Naive thymus-derived CD4-positive, alpha-beta T cell (primary cell): ENCODE data around the gene HEXD. TPM values are rescaled to one million over a fixed set of nuclear protein-coding genes. Genes with fewer than 3 reads are reported as not detected.
"Not testable (repeated sequence)": the region's sequence is repeated elsewhere in the genome, so short reads cannot be mapped to it uniquely, and the experiment has no call there.

Experiments
- ATAC-seq: fragments of 150-1000 bp; cut with Tn5 transposase; 2 replicates; pipeline ENCODE4 v1.10.0; 2021; ENCODE audit warnings: mild to moderate bottlenecking, moderate library complexity
- CTCF ChIA-PET: fragments of 350-600 bp; sonication (Branson Sonifier 250); formaldehyde crosslinking; loops from one replicate; lab custom pipeline; 2021; ENCODE audit warnings: antibody characterized with exemption; lab: Charles Lee
- POLR2A ChIA-PET: fragments of 350-600 bp; sonication (Branson Sonifier 250); formaldehyde crosslinking; loops from one replicate; lab custom pipeline; 2021; ENCODE audit warnings: antibody characterized with exemption, inconsistent platforms; lab: Charles Lee
- DNase-seq, 9 donors: peaks; one replicate each; pipeline versions ENCODE4 v3.0.0 to v3.0.0-alpha.2; 2020 to 2022; ENCODE audit warnings: mixed read lengths in 1 of 9
- H3K27ac ChIP-seq: one replicate; pipeline ENCODE4 v1.7.0; 2013; ENCODE audit warnings: mild to moderate bottlenecking, low read depth, low read length, moderate library complexity
- H3K27me3 ChIP-seq, 2 donors: one replicate each; pipeline ENCODE4 v1.7.0; 2013; ENCODE audit warnings: low read length in 2 of 2, mild to moderate bottlenecking in 2 of 2, moderate library complexity in 2 of 2; ENCODE audit not compliant: control insufficient read depth in 2 of 2, insufficient read depth in 2 of 2
- H3K36me3 ChIP-seq, 3 experiments: 1 replicate in 2 of 3; 2 replicates in 1 of 3; pipeline ENCODE4 v1.7.0; 2013; ENCODE audit warnings: low read length in 3 of 3, mild to moderate bottlenecking in 3 of 3, moderate library complexity in 1 of 3; ENCODE audit not compliant: insufficient read depth in 3 of 3, control insufficient read depth in 2 of 3
- H3K4me1 ChIP-seq, 2 donors: one replicate each; pipeline ENCODE4 v1.7.0; 2013; ENCODE audit warnings: low read length in 2 of 2, mild to moderate bottlenecking in 2 of 2, moderate library complexity in 1 of 2; ENCODE audit not compliant: control insufficient read depth in 2 of 2, insufficient read depth in 2 of 2
- H3K4me3 ChIP-seq: 2 replicates; pipeline ENCODE4 v1.7.0; 2013; ENCODE audit warnings: mild to moderate bottlenecking, low read length
- H3K9me3 ChIP-seq, 3 experiments: 1 replicate in 2 of 3; 2 replicates in 1 of 3; pipeline ENCODE4 v1.7.0; 2013; ENCODE audit warnings: low read length in 3 of 3; ENCODE audit not compliant: control insufficient read depth in 2 of 3
- H3K27ac Mint-ChIP-seq, 9 donors: one replicate each; pipeline ENCODE4 v1.8.0; 2020 to 2022; ENCODE audit warnings: mixed read lengths in 9 of 9, mild to moderate bottlenecking in 8 of 9, moderate library complexity in 5 of 9, inconsistent platforms in 2 of 9
- H3K27me3 Mint-ChIP-seq, 5 donors: one replicate each; pipeline ENCODE4 v1.8.0; 2021 to 2022; ENCODE audit warnings: mixed read lengths in 5 of 5, mild to moderate bottlenecking in 1 of 5
- H3K36me3 Mint-ChIP-seq, 5 donors: one replicate each; pipeline ENCODE4 v1.8.0; 2020 to 2022; ENCODE audit warnings: mixed read lengths in 5 of 5, mild to moderate bottlenecking in 3 of 5, inconsistent platforms in 1 of 5
- H3K4me1 Mint-ChIP-seq, 7 donors: one replicate each; pipeline ENCODE4 v1.8.0; 2020 to 2022; ENCODE audit warnings: mixed read lengths in 7 of 7, mild to moderate bottlenecking in 3 of 7, inconsistent platforms in 1 of 7
- H3K4me3 Mint-ChIP-seq, 10 donors: one replicate each; pipeline ENCODE4 v1.8.0; 2020 to 2022; ENCODE audit warnings: mild to moderate bottlenecking in 10 of 10, mixed read lengths in 10 of 10, moderate library complexity in 6 of 10, inconsistent platforms in 2 of 10
- H3K9me3 Mint-ChIP-seq, 11 donors: one replicate each; pipeline ENCODE4 v1.8.0; 2020 to 2022; ENCODE audit warnings: mixed read lengths in 11 of 11, mild to moderate bottlenecking in 4 of 11, inconsistent platforms in 1 of 11, moderate library complexity in 1 of 11
- intact Hi-C, 2 donors: fragments of 100-400 bp; cut with micrococcal nuclease; formaldehyde crosslinking; loops; one replicate each; pipeline ENCODE4 v1.15.1; 2023
- polyA plus RNA-seq, 2 donors: library from polyadenylated mRNA; unstranded; fragments of 300-500 nt; fragmentation: Illumina TruSeq; gene quantifications; one replicate each; pipeline ENCODE4 v1.2.3, GENCODE V29; 2021
- total RNA-seq, 6 experiments: library from RNA in 5 of 6; stranded (reverse) in 5 of 6; gene quantifications; 1 replicate in 5 of 6; 2 replicates in 1 of 6; pipeline ENCODE4 v1.2.3 and lab custom pipeline; 2021 to 2026

Gene HEXD
- total and polyA plus RNA-seq, 7 experiments from 2014 or later: 12.5 to 153 (median 66.8) TPM

GRCh38 chr17:82373072-82373452 lies 45.1 kb upstream of the HEXD start:
- POLR2A ChIA-PET, H3K27ac Mint-ChIP-seq, H3K27me3 ChIP-seq, H3K4me1 ChIP-seq, H3K9me3 Mint-ChIP-seq, H3K36me3 Mint-ChIP-seq, CTCF ChIA-PET, ATAC-seq, H3K36me3 ChIP-seq, DNase-seq, H3K4me3 ChIP-seq, H3K27ac ChIP-seq, H3K9me3 ChIP-seq, intact Hi-C loops: not testable (repeated sequence)
- Mint-ChIP-seq H3K27me3 (peaks cover 27 to 55% (median 46%) of the 10 kb centered on the region in 5 donors), H3K4me3 (peak overlapping the region in 9 of 10 donors; percentile 15 to 72 (median 47)), H3K4me1 (peaks cover 9 to 20% (median 17%) of the 10 kb centered on the region in 7 donors)

GRCh38 chr17:82373731-82374625 lies 44.2 kb upstream of the HEXD start:
- Histone ChIP-seq H3K27me3 (peaks cover 3 to 5% of the 10 kb centered on the region in 2 donors), H3K36me3 (no peaks in the 10 kb centered on the region), H3K4me1 (peaks cover 0 to 7% of the 10 kb centered on the region in 2 donors), H3K9me3 (no peaks in the 10 kb centered on the region), H3K27ac (no peak overlapping the region), H3K4me3 (no peak overlapping the region)
- H3K27ac Mint-ChIP-seq: no peak overlapping the region
- peaks cover 27 to 53% (median 49%) of the 10 kb centered on the region in 5 donors for H3K27me3 Mint-ChIP-seq
- ChIA-PET POLR2A (no interaction called here), CTCF (no interaction called here)
- no peaks in the 10 kb centered on the region for H3K9me3 Mint-ChIP-seq
- H3K4me1 Mint-ChIP-seq: peaks cover 9 to 20% (median 17%) of the 10 kb centered on the region in 7 donors
- ATAC-seq (no peak), DNase-seq (no peak)
- intact Hi-C loops: no loop called here
- peak overlapping the region in 1 of 10 donors; percentile 38 for H3K4me3 Mint-ChIP-seq
- no peaks in the 10 kb centered on the region for H3K36me3 Mint-ChIP-seq

GRCh38 chr17:82374626-82375331 lies 43.4 kb upstream of the HEXD start:
- no peak overlapping the region for H3K27ac Mint-ChIP-seq
- no peaks in the 10 kb centered on the region for H3K9me3 Mint-ChIP-seq
- Histone ChIP-seq H3K27me3 (peaks cover 3 to 5% of the 10 kb centered on the region in 2 donors), H3K36me3 (no peaks in the 10 kb centered on the region), H3K27ac (no peak overlapping the region), H3K4me1 (peaks cover 0 to 7% of the 10 kb centered on the region in 2 donors), H3K4me3 (no peak overlapping the region), H3K9me3 (no peaks in the 10 kb centered on the region)
- H3K36me3 Mint-ChIP-seq: no peaks in the 10 kb centered on the region
- H3K4me3 Mint-ChIP-seq: no peak overlapping the region
- ChIA-PET POLR2A (no interaction called here), CTCF (no interaction called here)
- H3K4me1 Mint-ChIP-seq: peaks cover 9 to 20% (median 17%) of the 10 kb centered on the region in 7 donors
- H3K27me3 Mint-ChIP-seq: peaks cover 24 to 49% (median 44%) of the 10 kb centered on the region in 5 donors
- DNase-seq (no peak), ATAC-seq (no peak)
- intact Hi-C loops: no loop called here

GRCh38 chr17:82375359-82376041 lies 42.6 kb upstream of the HEXD start:
- Histone ChIP-seq H3K27me3 (peaks cover 3 to 5% of the 10 kb centered on the region in 2 donors), H3K27ac (no peak overlapping the region), H3K9me3 (no peaks in the 10 kb centered on the region), H3K4me3 (no peak overlapping the region), H3K36me3 (no peaks in the 10 kb centered on the region), H3K4me1 (peaks cover 0 to 6% of the 10 kb centered on the region in 2 donors)
- Mint-ChIP-seq H3K36me3 (no peaks in the 10 kb centered on the region), H3K27me3 (peaks cover 30 to 50% (median 48%) of the 10 kb centered on the region in 5 donors), H3K9me3 (no peaks in the 10 kb centered on the region), H3K27ac (no peak overlapping the region), H3K4me1 (peaks cover 10 to 19% (median 17%) of the 10 kb centered on the region in 7 donors), H3K4me3 (no peak overlapping the region)
- no peak for DNase-seq
- intact Hi-C loops: no loop called here
- POLR2A ChIA-PET: no interaction called here
- ATAC-seq: no peak
- CTCF ChIA-PET: no interaction called here

- H3K27ac ChIP-seq: no peak overlapping the region
- H3K4me3 Mint-ChIP-seq: no peak overlapping the region
- ChIA-PET CTCF (no interaction called here), POLR2A (no interaction called here)
- H3K4me1 Mint-ChIP-seq: peaks cover 3 to 16% (median 10%) of the 10 kb centered on the region in 7 donors
- H3K4me3 ChIP-seq: no peak overlapping the region
- H3K9me3 Mint-ChIP-seq: no peaks in the 10 kb centered on the region
- H3K4me1 ChIP-seq: no peaks in the 10 kb centered on the region
- no peaks in the 10 kb centered on the region for H3K9me3 ChIP-seq
- peaks cover 31 to 51% (median 47%) of the 10 kb centered on the region in 5 donors for H3K27me3 Mint-ChIP-seq
- no peak for ATAC-seq
- no peaks in the 10 kb centered on the region for H3K36me3 ChIP-seq
- no peaks in the 10 kb centered on the region for H3K36me3 Mint-ChIP-seq
- no peak overlapping the region for H3K27ac Mint-ChIP-seq
- peaks cover 0 to under 1% of the 10 kb centered on the region in 2 donors for H3K27me3 ChIP-seq
- intact Hi-C loops: no loop called here
- no peak for DNase-seq
These were observed 42.0 kb upstream of the HEXD start for GRCh38 chr17:82376042-82376730.

GRCh38 chr17:82377294-82377693 lies 40.9 kb upstream of the HEXD start:
- H3K27ac ChIP-seq, H3K4me3 Mint-ChIP-seq, H3K27ac Mint-ChIP-seq, H3K36me3 Mint-ChIP-seq, DNase-seq, H3K4me3 ChIP-seq, ATAC-seq, intact Hi-C loops, H3K9me3 Mint-ChIP-seq, POLR2A ChIA-PET, H3K36me3 ChIP-seq, H3K27me3 ChIP-seq, H3K9me3 ChIP-seq, H3K4me1 ChIP-seq, CTCF ChIA-PET: not testable (repeated sequence)
- H3K27me3 Mint-ChIP-seq: peaks cover 35 to 53% (median 52%) of the 10 kb centered on the region in 5 donors
- peaks cover 3 to 20% (median 9%) of the 10 kb centered on the region in 7 donors for H3K4me1 Mint-ChIP-seq
